ENCODE results near the gene SPAG6. TPM values are rescaled to one million over a fixed set of nuclear protein-coding genes. Genes with fewer than 3 reads are reported as not detected.
"Not testable (repeated sequence)": the region's sequence is repeated elsewhere in the genome, so short reads cannot be mapped to it uniquely, and the experiment has no call there.

SPAG6 gene
- total RNA-seq, 1 donor from 2014 or later: 0.82 TPM

DNA sequence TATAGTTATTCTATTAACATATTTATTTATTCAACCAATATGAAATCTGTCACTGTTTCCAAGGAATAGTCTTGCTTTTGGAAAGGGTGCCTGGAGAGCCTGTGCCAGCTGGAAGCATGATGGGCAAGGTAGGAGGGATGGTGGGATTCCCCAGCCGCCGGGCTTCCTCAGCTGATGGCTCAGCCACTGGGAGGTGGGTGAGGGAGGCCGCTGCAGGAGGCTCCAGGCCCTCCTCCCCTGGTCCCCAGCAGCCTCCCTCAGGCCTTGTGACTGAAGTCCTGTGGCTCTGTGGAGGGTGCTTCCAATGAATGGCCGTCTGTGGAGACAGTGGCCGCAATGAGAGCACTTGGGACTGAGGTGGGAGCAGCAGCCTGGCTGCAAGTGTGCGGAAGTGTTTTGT, 27.0 kb downstream of the SPAG6 start:
- no peak for DNase-seq

DNA sequence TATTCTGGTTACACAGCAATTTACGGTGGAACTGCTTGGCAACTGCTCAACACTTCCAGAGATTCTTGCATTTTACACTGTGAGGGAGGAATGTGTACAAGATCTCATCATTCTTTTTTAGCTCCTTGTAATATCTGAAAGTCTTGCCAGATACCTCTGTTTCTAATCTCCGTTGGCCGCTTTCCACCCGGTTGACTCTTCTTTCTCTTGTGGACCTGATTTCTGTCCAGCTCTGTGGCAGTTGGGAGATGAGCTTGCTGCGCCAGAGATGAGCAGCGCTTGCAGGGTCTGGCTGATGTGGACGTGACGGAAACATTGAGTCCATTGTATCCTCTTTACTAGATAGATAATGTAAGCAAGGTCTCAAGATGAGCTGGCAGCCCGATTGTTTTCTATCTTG, 27.6 kb downstream of the SPAG6 start:
- DNase-seq: peak; percentile 32

DNA sequence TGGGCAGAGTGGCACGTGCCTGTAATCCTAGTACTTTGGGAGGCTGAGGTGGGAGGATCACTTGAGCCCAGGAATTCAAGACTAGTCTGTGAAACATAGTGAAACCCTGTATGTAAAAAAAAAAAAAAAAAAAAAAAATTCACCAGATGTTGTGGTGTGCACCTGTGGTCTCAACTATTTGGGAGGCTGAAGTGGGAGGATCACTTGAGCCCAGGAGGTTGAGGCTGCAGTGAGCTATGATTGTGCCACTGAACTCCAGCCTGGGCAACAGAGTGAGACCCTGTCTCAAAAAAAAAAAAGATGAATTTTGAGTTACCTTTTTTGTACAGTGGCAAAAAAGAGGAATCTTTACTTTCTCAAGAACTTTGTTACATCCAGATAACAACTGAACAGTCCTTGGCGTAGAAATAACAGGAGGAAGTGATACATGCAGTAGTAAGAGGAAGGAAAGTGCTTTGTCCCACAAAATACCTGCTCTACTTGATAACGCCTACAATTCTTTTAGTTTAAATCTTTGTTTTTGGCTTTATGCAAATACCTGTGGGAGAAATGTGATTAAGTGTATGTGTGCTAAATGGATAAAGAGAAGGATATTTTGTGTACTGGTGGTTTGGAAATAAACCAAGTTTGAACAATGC, 29.3 kb downstream of the SPAG6 start:
- DNase-seq: no peak

DNA sequence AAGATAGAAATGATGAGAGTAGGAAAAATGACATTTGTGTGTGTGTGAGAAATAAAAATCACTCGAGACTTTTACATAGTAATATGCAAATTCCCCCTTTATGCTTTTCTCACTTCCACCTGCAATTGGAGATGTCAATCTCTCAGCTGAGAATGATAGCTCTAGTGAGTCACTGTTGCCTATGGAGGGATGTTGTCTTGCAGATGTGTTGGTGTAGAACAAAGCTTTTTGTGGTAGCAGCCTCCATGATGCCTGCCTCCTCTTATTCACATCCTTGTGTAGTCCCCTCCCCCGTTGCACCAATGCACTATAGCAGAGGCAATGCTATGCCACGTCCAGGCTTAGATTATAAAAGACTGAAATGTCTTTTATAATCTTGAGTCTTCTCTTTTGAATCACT, 33.8 kb downstream of the SPAG6 start:
- no peak for DNase-seq

DNA sequence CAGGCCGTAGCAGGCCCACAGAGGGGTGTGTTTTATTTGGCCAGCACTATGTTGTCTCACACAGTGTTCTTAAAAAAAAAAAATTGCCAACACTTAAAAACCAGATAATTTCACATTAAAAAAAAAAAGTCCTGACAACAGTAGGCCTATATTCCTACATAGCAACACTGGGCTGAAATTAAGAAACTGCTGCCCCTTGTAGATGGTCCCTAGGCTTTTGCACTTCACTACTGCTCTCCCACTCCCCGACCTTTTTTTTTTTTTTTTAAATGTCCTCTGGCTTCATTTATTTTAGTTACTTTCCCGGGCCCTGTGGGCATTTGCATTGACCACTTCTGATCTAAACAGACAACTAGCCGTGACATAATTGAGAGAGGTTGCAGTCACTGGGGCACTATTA, 36.0 kb downstream of the SPAG6 start:
- DNase-seq: no peak

DNA sequence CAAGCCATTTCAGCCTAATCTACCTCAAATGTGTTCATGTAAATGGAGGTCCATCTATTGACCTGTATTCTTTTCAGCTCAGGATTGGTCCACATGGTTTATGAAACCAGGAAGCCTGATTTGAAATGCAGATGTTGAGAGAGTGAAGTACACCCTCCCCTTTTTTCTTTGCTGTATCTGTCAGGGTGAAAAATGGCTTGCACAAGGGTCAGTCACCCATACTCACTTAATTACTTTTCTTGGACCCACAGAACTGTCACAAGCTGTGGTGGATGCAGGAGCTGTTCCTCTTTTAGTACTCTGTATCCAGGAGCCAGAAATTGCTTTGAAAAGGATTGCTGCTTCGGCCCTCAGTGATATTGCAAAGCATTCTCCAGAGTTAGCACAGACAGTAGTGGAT, 41.2 kb downstream of the SPAG6 start:
- no peak for DNase-seq

DNA sequence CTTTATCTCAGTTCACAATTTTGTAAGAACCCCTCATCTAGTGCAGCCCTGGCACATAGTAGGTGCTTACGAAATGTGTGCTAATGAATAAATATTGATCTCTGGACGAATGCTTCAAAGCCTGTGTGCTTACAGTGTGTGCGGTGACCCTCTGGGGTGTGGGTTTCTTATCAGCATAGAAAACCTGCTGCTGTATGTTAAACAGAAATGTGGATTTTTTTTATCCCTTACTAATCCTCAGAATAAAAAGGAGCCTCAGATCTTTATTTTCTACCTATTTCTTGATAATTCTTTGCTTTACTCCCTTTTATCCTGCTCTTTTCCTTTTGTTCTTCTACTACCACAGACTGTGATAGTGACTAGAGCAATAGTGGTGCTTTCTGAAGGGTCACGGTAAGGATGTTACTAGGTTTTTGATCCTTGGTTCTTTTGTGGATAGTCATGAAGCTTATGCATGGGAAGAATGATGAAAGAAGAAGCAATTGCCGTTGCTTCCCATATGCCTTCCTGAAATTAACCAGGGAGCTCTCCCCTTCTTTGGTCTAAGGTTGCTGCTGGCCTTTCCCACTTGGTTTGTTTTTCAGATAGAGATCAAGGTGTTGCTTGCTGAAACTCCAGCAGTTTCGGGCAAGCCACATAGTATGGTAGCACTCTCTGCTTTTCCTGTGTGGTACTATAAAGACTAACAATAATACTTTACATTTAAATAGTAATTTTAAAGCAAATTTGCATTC, 44.7 kb downstream of the SPAG6 start:
- DNase-seq: no peak

DNA sequence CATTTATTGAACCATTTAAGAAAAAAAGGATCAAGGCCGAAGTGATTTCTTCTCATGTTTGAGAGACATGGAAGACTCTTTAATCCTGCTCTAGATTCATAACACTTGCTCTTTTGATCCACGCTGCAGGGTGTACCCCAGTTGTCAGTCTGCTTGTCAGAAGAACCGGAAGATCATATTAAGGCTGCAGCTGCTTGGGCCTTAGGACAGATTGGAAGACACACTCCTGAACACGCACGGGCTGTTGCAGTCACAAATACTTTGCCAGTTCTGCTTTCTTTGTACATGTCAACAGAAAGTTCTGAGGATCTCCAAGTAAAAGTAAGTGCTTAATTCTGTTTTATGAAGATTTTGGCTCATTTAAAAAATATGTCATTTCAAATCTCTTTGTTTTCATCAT, 46.3 kb downstream of the SPAG6 start:
- DNase-seq: peak; percentile 69

DNA sequence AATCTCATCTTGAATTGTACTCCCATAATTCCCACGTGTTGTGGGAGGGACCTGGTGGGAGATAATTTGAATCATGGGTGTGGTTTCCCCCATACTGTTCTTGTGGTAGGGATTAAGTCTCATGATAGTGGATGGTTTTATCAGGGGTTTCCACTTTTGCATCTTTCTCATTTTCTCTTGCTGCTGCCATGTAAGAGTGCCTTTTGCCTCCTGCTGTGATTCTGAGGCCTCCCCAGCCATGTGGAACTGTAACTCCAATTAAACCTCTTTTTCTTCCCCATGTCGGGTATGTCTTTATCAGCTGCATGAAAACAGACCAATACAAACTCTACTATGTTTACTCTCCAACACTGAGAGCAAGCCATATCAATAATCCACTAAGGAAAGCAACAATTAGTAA, 50.9 kb downstream of the SPAG6 start:
- DNase-seq: not testable (repeated sequence)

DNA sequence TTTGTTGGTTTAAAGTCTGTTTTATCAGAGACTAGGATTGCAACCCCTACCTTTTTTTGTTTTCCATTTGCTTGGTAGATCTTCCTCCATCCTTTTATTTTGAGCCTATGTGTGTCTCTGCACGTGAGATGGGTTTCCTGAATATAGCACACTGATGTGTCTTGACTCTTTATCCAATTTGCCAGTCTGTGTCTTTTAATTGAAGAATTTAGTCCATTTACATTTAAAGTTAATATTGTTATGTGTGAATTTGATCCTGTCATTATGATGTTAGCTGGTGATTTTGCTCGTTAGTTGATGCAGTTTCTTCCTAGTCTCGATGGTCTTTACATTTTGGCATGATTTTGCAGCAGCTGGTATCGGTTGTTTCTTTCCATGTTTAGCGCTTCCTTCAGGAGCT, 61.6 kb downstream of the SPAG6 start:
- not testable (repeated sequence) for DNase-seq

DNA sequence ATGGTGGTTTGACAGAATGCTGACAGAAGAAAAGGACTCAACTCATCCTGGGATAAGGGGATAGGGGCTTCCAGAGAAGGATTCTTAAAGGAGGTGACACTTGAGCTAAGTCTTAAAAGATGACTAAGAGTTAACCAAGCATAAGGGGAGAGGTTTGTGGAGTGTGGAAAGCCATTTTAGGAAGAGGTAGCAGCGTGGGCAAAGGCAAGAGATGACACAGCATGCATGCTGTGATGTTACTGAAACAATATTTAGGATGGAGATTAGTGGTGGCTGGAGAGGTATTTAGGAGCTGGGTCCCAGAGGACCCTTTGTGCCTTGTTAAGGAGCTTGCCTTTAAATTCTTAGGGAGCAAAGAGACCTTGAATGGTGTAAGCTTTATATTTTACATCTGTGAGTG, 65.1 kb downstream of the SPAG6 start:
- DNase-seq: no peak

DNA sequence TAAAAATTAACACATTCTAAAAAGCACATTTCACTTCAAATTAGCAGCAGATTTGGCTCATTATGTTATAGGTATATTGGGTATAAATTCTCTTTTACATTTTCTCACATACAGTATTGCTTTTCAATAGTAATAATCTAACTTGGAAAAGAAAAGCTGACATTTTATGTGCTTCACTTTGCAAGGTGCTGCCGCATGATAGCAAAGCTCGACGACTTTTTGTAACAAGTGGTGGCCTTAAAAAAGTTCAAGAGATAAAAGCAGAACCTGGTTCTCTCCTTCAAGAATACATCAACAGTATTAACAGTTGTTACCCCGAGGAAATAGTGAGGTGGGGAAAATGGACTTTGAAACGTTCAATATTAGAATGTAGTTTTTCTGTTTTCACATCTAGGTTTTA, 65.5 kb downstream of the SPAG6 start:
- no peak for DNase-seq

DNA sequence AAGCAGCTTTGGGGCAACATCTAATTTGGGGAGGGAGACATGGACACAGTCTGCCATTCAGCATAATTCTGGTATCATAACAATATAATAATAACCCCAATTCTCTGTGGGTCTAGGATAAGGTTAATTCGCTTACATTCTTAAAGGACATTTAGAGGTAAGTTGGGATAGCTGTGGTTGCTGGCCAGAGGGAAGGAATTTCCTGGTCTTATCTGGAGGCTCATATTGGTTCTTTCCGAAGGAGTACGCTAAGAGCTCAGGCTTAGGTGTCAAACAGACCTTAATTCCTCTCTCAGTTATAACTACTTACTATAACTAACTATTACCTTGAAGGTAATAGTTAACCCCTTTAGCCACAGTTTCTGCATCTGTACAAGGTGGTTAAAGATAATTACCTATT, 68.8 kb downstream of the SPAG6 start:
- no peak for DNase-seq

DNA sequence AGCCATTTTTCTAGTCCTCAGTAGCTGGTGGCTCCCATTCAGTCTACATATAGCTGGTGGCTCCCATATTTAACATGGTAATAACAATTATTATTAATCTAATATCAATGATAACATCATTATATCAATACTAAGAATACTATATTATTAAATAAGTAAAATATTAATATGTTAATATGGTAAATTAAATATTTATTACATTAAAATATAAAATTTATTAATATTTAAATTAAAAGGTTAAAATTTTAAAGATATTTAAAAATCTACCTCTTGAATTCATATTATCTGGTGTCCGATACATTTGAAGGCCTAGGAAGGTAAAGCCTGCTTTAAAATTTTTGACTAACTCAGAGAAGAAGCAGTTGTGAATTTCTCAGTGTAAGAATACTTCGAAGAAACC, 69.8 kb downstream of the SPAG6 start:
- no peak for DNase-seq

DNA sequence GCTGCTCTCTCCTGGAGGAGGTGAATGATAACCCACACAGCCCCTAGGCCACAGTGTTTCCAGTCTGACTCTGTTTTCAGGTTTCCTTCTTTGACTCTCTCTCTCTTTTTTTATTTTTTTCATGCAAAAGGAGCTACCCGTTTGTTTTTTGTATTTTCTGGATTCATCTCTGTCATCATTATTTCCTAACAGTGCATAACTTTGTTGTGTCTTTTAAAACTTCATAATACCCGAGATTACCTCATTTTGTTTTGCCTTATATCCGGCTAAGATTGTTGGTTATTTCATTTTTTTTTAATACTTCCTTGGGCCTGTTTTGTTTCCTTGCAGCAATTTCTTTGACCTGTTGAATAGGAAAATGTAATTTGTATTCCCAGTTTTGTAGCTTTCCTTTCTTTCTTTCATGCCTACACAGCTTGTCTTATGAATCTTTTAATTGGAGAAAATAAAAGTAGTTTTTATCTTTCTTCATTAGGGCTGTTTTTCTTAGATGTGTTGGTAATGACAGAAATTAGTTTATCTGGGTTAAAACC, 72.5 kb downstream of the SPAG6 start:
- no peak for DNase-seq

DNA sequence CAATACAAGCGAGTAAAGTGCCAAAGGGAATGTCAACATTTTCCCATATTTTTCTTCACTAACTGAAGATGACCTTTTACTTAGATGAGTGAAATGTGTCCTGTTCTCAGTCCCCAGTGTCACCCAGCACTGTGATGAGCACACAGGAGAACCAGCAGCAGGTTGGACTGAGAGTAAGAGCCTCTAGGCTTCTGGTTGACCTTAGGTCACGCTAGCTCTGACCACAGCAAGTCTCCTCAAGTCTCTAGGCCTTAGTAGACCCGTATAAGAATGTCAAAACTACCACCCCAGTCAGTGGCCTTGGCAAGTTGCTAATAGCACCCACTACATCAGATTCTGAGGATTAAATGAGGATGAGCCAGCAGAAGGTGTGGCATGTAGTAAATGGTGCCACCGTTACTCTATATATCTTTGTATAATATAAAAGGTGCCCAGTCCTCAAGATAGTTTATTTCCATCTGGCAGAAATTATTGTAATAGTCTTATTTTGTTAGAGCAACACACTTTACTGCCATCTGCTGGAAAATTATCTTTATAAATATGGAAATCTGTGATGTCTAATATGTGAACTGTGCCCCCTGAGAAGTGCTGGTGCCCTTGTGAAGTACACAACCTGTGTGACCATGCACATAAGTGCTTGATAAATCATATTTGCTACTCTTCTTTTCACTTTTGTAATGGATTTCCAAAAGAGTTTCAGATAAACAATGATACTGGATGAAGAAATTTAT, 75.7 kb downstream of the SPAG6 start:
- no peak for DNase-seq

DNA sequence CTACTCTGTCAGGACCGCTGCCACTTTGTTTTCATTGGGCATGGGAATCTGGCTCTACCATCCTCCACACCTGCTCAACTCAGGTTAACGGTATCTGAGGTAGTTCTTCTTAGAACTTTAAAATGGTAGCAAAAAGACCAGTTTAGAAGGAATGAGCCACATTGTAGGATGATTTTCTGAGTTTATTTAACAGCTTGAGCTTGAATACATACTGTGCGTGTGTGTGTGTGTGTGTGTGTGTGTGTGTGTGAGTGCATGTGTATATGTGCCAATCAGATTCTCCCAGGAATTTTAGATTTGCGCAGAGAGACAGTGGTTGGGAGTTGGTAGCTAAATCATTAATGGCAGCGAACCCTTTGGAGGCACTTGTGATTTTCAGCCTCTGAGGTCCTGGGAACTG, 81.4 kb downstream of the SPAG6 start:
- no peak for DNase-seq

DNA sequence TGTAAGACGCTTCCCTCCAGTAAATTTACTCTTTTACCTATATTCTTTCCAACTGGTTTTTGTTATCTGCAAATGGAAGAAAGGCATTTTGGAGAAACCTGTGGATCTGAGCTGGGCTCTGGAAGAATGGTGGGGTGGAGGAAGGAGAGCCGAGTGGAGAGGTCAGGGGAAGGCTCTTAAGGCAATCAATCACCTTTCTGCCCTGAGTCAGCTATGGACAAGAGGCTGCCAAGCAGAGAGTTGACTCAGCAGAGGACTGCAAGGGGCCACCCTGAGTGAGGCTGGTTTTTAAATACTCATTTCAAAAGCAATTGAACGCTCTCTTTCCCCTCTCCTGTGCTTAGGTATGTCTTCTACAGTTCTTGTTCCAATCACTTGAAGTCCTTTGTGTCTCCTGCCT, 81.8 kb downstream of the SPAG6 start:
- no peak for DNase-seq

DNA sequence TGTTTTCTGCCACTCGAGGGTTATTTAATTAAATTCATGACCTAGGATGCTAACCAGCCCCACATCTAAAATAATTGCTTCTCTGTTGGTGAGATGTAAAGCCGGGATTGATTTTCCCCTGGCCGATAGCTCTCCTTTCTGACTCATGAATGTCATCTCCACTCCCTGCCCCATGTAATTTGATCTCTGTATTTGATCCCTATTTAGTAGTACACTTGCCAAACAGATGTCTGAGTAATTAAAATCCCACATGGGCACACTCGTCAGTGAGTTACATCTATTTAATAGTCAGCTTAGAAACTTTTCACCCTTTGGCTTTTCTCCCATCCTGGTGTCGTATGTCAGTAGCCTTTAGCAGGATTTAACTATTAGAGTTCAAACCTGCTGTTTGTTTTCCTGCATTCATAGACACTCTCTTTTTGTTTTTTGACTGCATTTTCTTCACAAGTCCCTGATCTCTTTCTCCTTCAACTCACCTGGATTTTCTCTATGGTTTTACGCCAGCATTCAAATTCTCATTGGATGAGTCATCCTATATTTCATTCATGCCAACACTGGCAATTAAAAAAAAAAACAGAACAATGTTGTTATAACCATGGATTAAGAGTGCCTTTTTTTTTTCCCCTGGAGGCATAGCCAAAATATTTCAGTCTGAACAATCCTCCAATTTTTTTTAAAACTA, 82.7 kb downstream of the SPAG6 start:
- DNase-seq: peak; percentile 93

DNA sequence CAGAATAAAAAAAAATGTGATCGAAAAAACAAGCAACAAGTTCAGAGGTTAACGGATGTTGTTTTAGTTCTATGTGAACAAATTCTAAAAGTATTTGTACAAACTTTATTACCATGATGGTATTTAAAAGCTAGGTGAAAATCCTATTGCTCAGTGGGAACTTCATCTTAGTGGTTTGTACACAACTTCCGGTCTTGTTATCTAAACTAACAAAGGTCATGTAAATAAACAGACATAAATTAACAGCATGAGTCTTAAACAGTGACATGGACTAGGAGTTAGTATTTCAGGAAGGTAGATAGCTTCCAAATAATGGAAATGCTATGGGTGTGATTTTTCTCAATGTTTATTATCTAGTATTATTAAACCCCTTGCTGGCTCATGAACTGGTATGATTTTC, 83.8 kb downstream of the SPAG6 start:
- no peak for DNase-seq

DNA sequence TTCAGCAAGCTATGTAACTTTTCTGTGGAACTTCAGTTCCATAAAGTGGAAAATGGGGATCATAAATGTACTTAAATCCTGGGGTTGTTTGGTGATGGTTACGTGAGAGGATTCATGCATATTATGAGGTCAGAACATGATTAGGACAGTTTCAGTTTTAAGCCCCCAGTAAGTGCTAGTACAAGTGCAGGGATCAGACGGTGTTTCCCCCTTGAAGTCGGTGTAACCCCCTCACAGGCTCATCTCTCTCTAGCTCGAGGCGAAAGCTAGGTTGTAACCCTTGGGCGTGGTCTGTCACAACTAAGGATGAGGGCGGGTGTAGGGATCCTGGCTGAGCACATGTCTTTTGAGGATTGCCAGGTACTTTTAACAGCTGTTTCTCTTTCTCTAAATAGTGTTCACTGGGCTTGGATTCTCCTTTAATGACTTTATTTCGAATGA, 84.7 kb downstream of the SPAG6 start:
- DNase-seq: no peak

DNA sequence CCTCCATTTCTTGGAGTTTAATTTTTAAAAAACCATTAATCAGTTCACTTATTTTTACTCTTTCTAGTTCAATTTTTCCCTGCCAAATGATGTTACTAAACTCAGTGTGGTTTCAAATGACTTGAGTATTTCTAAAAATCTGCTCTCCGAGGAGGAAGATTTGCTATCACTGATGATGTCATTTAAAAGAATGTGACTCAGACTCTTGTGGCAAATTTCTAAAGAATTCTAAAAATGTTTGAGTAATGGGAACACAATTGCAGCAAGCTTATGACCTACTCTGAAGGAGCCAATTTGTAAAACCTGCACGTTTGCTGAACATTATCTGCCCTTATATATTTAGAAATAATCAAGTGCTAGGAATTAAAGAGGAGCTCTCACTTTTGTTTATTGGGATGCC, 88.6 kb downstream of the SPAG6 start:
- DNase-seq: no peak

DNA sequence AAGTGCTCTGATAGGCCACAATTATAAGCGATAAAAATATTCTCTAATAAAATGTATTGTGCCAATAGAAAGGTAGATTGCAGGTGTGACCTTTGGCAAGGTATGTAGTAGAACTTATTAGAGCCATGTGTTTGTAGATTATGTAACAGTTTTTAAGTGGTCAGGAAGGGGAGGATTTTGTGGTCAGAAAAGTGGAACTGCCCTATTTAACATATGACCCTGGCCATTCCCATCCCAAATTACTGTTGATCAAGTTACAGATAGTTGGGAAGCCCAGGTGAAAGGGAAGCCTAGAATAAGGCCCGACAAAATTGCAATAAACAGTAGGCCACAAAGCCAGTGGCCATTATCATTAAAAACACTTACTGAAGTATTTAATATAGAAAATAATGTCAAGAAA, 89.2 kb downstream of the SPAG6 start:
- DNase-seq: no peak

Data from tongue (tissue), 2 donors.